Keratinocyte (primary cell): ENCODE data around the gene ATXN7.

Experiments
- CTCF ChIP-seq, 3 experiments: IDR thresholded peaks in 1 of 3; conservative IDR thresholded peaks in 1 of 3; optimal IDR thresholded peaks in 1 of 3; 2 replicates in 2 of 3; 3 replicates in 1 of 3; pipeline versions ENCODE3 to v1.5.1; 2011; ENCODE audit warnings: low read length in 3 of 3, mild to moderate bottlenecking in 3 of 3, moderate library complexity in 2 of 3, control low read depth in 1 of 3, inconsistent platforms in 1 of 3; ENCODE audit not compliant: insufficient read depth in 2 of 3; ENCODE audit errors: extremely low read depth in 1 of 3
- EZH2 ChIP-seq: IDR thresholded peaks from one replicate; pipeline ENCODE4 v1.6.1; 2012; ENCODE audit warnings: inconsistent platforms, mild to moderate bottlenecking, low read length, moderate library complexity

DNA sequence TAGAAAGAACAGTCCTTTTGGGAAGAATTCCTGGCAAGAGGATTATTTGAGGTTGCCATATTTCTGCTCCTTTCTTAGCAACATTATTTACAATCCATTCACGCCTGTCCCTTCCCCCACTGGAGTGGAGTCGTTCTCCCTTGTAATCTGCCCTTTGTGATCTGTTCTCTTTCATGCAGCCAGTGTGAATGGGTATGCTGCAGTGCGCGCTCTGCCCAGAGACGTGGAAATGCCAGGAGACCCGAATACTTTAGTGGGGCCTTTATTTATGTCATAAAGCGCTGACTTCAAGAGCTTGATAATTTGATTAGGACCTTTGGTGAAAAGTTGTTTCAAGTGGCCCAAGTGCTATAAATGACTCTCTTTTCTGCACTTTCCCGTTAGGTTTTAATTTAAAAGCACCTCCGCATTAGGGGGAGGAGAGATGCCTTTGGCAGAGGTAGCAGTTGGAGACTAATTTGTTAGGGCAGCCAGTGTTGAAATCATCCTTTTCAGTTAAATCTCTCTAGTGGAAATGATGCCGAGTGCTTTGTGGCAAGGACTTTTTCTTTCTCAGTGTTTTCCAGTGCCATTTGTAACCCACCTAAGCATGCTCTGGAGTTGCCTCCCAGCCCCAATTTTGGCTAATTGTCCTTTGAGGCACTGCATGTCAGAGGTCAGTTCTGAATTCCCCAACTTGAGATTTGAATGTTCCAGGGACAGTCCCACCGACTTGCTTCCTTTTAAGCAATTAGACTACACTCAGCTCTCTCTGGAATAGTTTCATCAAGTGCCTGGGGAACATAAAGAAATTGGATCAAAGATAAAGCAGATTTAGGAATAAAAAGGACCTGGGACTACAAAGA lies 107.2 kb downstream of the ATXN7 start:
- no peak for TF ChIP-seq CTCF (optimal IDR thresholded peaks at IDR 0.05 in 1 of 3, IDR thresholded peaks at IDR 0.05 in 1 of 3, conservative IDR thresholded peaks at IDR 0.05 in 1 of 3; ENCODE audit: extremely low read depth in 1 of 3, insufficient read depth in 2 of 3, low read length in 3 of 3)
- no peak for TF ChIP-seq EZH2
